HepG2 (cell line): ENCODE measurements around the gene ATP6V0E2. TPM values are rescaled to one million over a fixed set of nuclear protein-coding genes. Genes with fewer than 3 reads are reported as not detected.

Experiments used
- ATAC-seq: fragments of 200-7000 bp; cut with Tn5 transposase; 3 replicates; pipeline ENCODE4 v1.9.1; 2020; ENCODE audit warnings: mild to moderate bottlenecking, moderate library complexity
- BruUV-seq: library from RNA; stranded (reverse); fragments of 400-500 nt; replicated peaks from 2 replicates; lab custom pipeline; 2021; lab: Mats Ljungman, UMichigan
- CTCF ChIA-PET: fragments of 300-600 bp; formaldehyde crosslinking; extraction: SDS; loops from one replicate; lab custom pipeline; 2021; ENCODE audit warnings: low total read pairs, inconsistent platforms, low intra/inter-chr PET ratio; lab: Yijun Ruan, JAX
- POLR2A ChIA-PET: fragments of 350-600 bp; sonication (Branson Sonifier 250); formaldehyde crosslinking; loops from one replicate; lab custom pipeline; 2020; ENCODE audit warnings: antibody characterized with exemption, inconsistent platforms; lab: Yijun Ruan, JAX
- DNase-seq: peaks from one replicate; pipeline ENCODE4 v3.0.0-alpha.2; 2015; ENCODE audit warnings: low spot score
- FAIRE-seq: peaks from 3 replicates; lab custom pipeline; 2011; peaks lifted over from hg19 to GRCh38; lab: Jason Lieb, UNC
- H2AFZ ChIP-seq: one replicate; pipeline ENCODE4 v1.6.1; 2011; ENCODE audit warnings: low read length, inconsistent platforms
- H3K27ac ChIP-seq: fragments of 300-600 bp; 3 replicates; pipeline ENCODE4 v1.8.0; 2011; ENCODE audit warnings: mixed run types, mild to moderate bottlenecking, mixed read lengths, low read length, inconsistent platforms; ENCODE audit not compliant: insufficient read depth; ENCODE audit errors: extremely low read length
- H3K27me3 ChIP-seq, 2 experiments: fragments of 200-600 bp in 1 of 2; 2 replicates in 1 of 2; 3 replicates in 1 of 2; pipeline versions ENCODE4 v1.6.0 to v1.8.0; 2011; ENCODE audit warnings: low read length in 2 of 2, mild to moderate bottlenecking in 2 of 2, moderate library complexity in 2 of 2, inconsistent platforms in 1 of 2; ENCODE audit not compliant: insufficient read depth in 2 of 2, control insufficient read depth in 1 of 2
- H3K36me3 ChIP-seq, 2 experiments: fragments of 200-600 bp in 1 of 2; replicated peaks in 1 of 2; 2 replicates in 1 of 2; 3 replicates in 1 of 2; pipeline versions ENCODE4 v1.5.1 to v1.8.0; 2011; ENCODE audit warnings: low read length in 2 of 2, inconsistent platforms in 1 of 2; ENCODE audit not compliant: insufficient read depth in 2 of 2, control insufficient read depth in 1 of 2
- H3K4me1 ChIP-seq: 2 replicates; pipeline ENCODE4 v1.5.1; 2012; ENCODE audit warnings: low read length, inconsistent platforms; ENCODE audit not compliant: insufficient read depth
- H3K4me2 ChIP-seq: 2 replicates; pipeline ENCODE4 v1.6.0; 2011; ENCODE audit warnings: low read depth, low read length, inconsistent platforms
- H3K4me3 ChIP-seq, 3 experiments: fragments of 200-600 bp in 1 of 3; sonication (generic), shearing (Covaris generic) in 1 of 3; replicated peaks in 1 of 3; 2 replicates each; pipeline ENCODE4 v1.5.1; 2011 to 2016; ENCODE audit warnings: low read length in 3 of 3, inconsistent platforms in 2 of 3, low read depth in 2 of 3, mild to moderate bottlenecking in 2 of 3, control low read depth in 1 of 3, mixed read lengths in 1 of 3; ENCODE audit not compliant: insufficient read depth in 1 of 3
- H3K79me2 ChIP-seq: one replicate; pipeline ENCODE4 v1.6.1; 2011; ENCODE audit warnings: low read length, inconsistent platforms; ENCODE audit not compliant: insufficient read depth
- H3K9ac ChIP-seq: 2 replicates; pipeline ENCODE4 v1.6.0; 2011; ENCODE audit warnings: mild to moderate bottlenecking, low read depth, low read length, inconsistent platforms; ENCODE audit not compliant: insufficient read depth
- H3K9me3 ChIP-seq: 2 replicates; pipeline ENCODE4 v1.5.1; 2012; ENCODE audit warnings: mild to moderate bottlenecking, low read length
- H4K20me1 ChIP-seq: 2 replicates; pipeline ENCODE4 v1.6.0; 2011; ENCODE audit warnings: inconsistent platforms, mild to moderate bottlenecking, low read length, moderate library complexity; ENCODE audit not compliant: insufficient read depth
- FOSL2 ChIP-seq: sonication (generic); formaldehyde crosslinking; IDR thresholded peaks from 2 replicates; pipeline ENCODE4 v1.4.0; 2020; ENCODE audit warnings: missing genetic modification reagents
- FOXP1 ChIP-seq, 2 experiments: fragments of 450-650 bp in 1 of 2; IDR thresholded peaks; 2 replicates each; pipeline ENCODE4 v1.6.1; 2017 to 2018; ENCODE audit warnings: antibody characterized with exemption in 1 of 2
- HMG20B ChIP-seq: conservative IDR thresholded peaks from 2 replicates; pipeline ENCODE4 v1.6.1; 2016; ENCODE audit warnings: missing genetic modification reagents, missing compliant biosample characterization
- NAIF1 ChIP-seq: sonication (generic); formaldehyde crosslinking; IDR thresholded peaks from 2 replicates; pipeline ENCODE4 v1.5.0; 2020; ENCODE audit warnings: mild to moderate bottlenecking, missing genetic modification reagents, borderline replicate concordance
- PRDM4 ChIP-seq: sonication (generic); formaldehyde crosslinking; IDR thresholded peaks from 2 replicates; pipeline ENCODE4 v1.9.0; 2021; ENCODE audit warnings: missing genetic modification reagents, borderline replicate concordance
- RAD51 ChIP-seq: fragments of 450-650 bp; IDR thresholded peaks from 2 replicates; pipeline ENCODE4 v1.6.1; 2016; ENCODE audit warnings: borderline replicate concordance
- RXRB ChIP-seq: IDR thresholded peaks from 2 replicates; pipeline ENCODE4 v1.6.1; 2016; ENCODE audit warnings: borderline replicate concordance, missing genetic modification reagents, missing compliant biosample characterization
- SRY ChIP-seq: sonication (generic); formaldehyde crosslinking; IDR thresholded peaks from 2 replicates; pipeline ENCODE4 v1.8.0; 2022; ENCODE audit warnings: mild to moderate bottlenecking, missing genetic modification reagents
- SYNCRIP ChIP-seq: fragments of 200-400 bp; formaldehyde crosslinking; IDR thresholded peaks from 2 replicates; pipeline ENCODE4 v1.6.1; 2018; ENCODE audit warnings: mild to moderate bottlenecking, low read depth, low read length; ENCODE audit not compliant: insufficient read depth
- ZNF280B ChIP-seq: sonication (generic); formaldehyde crosslinking; IDR thresholded peaks from 2 replicates; pipeline ENCODE4 v1.5.0; 2020; ENCODE audit warnings: missing genetic modification reagents, mild to moderate bottlenecking, borderline replicate concordance
- ZNF740 ChIP-seq: sonication (generic); formaldehyde crosslinking; IDR thresholded peaks from 2 replicates; pipeline ENCODE4 v1.4.0; 2020; ENCODE audit warnings: missing genetic modification reagents
- WGBS: methylation state at CpG from one replicate; pipeline ENCODE4 v1.1.6; 2017; ENCODE audit warnings: low lambda C conversion rate; 5-methylcytosine and 5-hydroxymethylcytosine counted together
- in situ Hi-C: cut with HindIII; loops from 2 replicates; pipeline ENCODE4 v1.10.0; 2017; ENCODE audit warnings: low pct_unique_long_range_greater_than_20kb; ENCODE audit not compliant: extremely low pct_ligation_motif_present
- intact Hi-C: fragments of 100-400 bp; cut with micrococcal nuclease; formaldehyde crosslinking; loops from one replicate; pipeline ENCODE4 v1.10.0; 2022; ENCODE audit not compliant: unreplicated experiment
- polyA plus RNA-seq, 8 experiments: library from polyadenylated mRNA; depleted of rRNA in 3 of 8; stranded (reverse) in 7 of 8; unstranded in 1 of 8; fragments of >200 nt; fragmentation: Illumina TruSeq in 4 of 8; extraction: Trizol in 4 of 8; gene quantifications; 2 replicates each; pipeline versions ENCODE4 v1.2.1 to v1.2.3, GENCODE V29; 2011 to 2016; ENCODE audit warnings: low read depth in 4 of 8, missing spikeins in 1 of 8, mixed read lengths in 1 of 8; ENCODE audit not compliant: insufficient read depth in 1 of 8
- total RNA-seq, 5 experiments: library from RNA; depleted of rRNA; stranded (reverse); fragments of >200 nt; fragmentation: Illumina TruSeq; extraction: Trizol; gene quantifications; 2 replicates each; pipeline ENCODE4 v1.2.3, GENCODE V29; 2016; ENCODE audit warnings: low read depth in 1 of 5
- TF ChIP-seq, protein P1 (sequence below): IDR thresholded peaks from 2 replicates; pipeline ENCODE4 v1.6.1; 2016; ENCODE audit warnings: low read depth, borderline replicate concordance

ATP6V0E2 gene
- total and polyA plus RNA-seq, 2 of the 13 experiments (the other 11 are each of a cell fraction or from before 2014, with no cell fraction given): 36.8 to 203 TPM

DNA sequence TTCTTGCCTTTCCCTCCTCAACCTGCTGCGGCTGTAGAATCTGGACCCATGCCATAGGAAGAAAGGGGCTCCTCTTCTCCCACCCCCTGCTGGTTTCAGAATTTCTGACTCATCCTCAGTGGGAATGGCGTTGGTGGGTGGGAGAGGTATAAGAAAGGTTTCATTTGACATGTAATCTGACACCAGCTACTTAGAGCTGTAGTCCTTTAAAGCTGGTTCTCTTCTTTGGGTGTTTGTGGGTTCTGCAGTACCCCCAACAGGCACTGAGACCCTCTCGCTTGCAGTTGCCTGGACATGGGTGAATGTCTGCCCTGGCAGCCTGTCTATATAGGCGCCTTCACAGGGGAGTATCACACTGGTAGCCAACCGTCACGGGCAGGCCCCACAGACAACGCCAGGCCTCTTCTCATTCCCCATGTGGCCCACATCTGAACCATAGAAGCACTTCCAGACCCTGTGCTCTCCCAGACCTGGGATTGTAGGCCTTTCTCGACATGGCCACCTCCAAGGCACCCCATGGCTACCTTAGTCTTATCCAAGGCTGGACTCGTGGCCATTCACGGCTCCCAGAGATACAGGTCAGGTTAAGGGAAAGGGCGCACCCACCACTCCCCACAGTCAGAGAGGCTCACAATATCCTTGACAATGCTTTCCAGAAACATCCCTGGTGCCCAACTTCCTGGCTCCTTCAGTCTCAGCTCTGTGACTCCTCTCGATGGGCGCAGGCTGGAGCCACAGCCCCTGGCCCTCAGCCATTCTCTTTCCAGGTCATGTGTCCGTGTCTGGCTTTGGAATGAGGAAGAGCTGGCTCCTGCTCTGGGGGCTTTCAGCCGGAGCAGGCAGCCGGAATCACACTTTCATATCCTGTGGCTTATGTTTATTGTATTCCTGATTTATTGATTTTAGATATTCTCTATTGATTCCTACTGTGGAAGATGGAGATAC, 18.1 kb upstream of the ATP6V0E2 start:
- Histone ChIP-seq H4K20me1 (no peaks in the 10 kb centered on the region), H3K9ac (no peak overlapping the region), H2AFZ (no peak overlapping the region), H3K27me3 (peaks cover 0 to 16% of the 10 kb centered on the region in 2 experiments; a peak in 2 of 5 replicates), H3K79me2 (no peaks in the 10 kb centered on the region), H3K27ac (no peak overlapping the region), H3K4me1 (peaks cover 16% of the 10 kb centered on the region), H3K4me3 (no peak overlapping the region), H3K9me3 (no peaks in the 10 kb centered on the region), H3K36me3 (no peaks in the 10 kb centered on the region), H3K4me2 (no peak overlapping the region)
- intact Hi-C loops (no loop called here), in situ Hi-C loops (loop anchor here (25.0 kb wide), 1 partner anchor 182 kb away; no protein-coding TSS in a partner anchor)
- no TSS peak for BruUV-seq
- no peak; the same call in none of the 3 replicates for ATAC-seq
- whole genome bisulfite sequencing: 59% methylated on average over 13 of the region's 16 CpGs
- no peak for FAIRE-seq
- ChIA-PET POLR2A (no interaction called here), CTCF (no interaction called here)
- TF ChIP-seq, protein P1, sequence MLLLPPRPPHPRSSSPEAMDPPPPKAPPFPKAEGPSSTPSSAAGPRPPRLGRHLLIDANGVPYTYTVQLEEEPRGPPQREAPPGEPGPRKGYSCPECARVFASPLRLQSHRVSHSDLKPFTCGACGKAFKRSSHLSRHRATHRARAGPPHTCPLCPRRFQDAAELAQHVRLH (CRISPR knock-in tag): no peak
- TF ChIP-seq FOSL2: peak; percentile 28; the same call in 1 of the 2 replicates
- TF ChIP-seq FOXP1 (IDR thresholded peaks at IDR 0.05): no peak
- no peak for TF ChIP-seq FOXP1 (CRISPR knock-in tag; IDR thresholded peaks at IDR 0.05)
- peak; percentile 30 for DNase-seq

DNA sequence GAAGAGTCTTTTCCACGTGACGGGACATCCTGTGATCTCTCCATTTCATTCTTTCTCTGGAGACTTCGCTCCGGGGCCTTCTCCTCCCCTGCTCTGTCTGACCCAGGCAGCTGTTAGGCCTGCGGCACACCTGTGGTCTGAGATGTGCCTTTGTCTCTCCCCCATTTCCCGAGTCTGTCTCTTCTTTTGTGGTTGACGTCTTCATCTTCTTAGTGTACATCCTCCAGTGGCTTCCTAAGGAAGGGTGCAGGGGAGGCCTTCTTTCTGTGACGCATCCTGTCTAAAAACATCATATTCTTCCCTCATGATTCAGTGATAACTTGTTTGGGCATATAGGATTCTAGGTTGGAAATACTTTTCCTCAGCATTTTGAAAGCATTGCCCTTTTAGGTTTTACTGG, 17.2 kb upstream of the ATP6V0E2 start:
- H2AFZ ChIP-seq: no peak overlapping the region
- in situ Hi-C loops: loop anchor here (25.0 kb wide), 1 partner anchor 181 kb away; no protein-coding TSS in a partner anchor
- POLR2A ChIA-PET: no interaction called here
- no peak for TF ChIP-seq HMG20B (CRISPR knock-in tag)
- no peak for TF ChIP-seq SRY (CRISPR knock-in tag)
- no peak for TF ChIP-seq RAD51
- TF ChIP-seq ZNF740: no peak
- no peak for TF ChIP-seq RXRB (CRISPR knock-in tag)
- TF ChIP-seq ZNF280B (CRISPR knock-in tag): no peak
- no peak for TF ChIP-seq SYNCRIP
- TF ChIP-seq PRDM4 (CRISPR knock-in tag): no peak
- no peak for TF ChIP-seq NAIF1 (CRISPR knock-in tag)

More for the DNA sequence above, 17.2 kb upstream of the ATP6V0E2 start:
- H3K27ac ChIP-seq: no peak overlapping the region
- H3K4me3 ChIP-seq: no peak overlapping the region
- H3K9ac ChIP-seq: no peak overlapping the region
- H3K27me3 ChIP-seq: peaks cover 0 to 9% of the 10 kb centered on the region in 2 experiments; a peak in 2 of 5 replicates
- intact Hi-C loops: no loop called here
- no peaks in the 10 kb centered on the region for H3K9me3 ChIP-seq
- no peak for ATAC-seq
- H3K36me3 ChIP-seq: no peaks in the 10 kb centered on the region
- no peak overlapping the region for H3K4me2 ChIP-seq
- CTCF ChIA-PET: no interaction called here
- H3K4me1 ChIP-seq: peaks cover 16% of the 10 kb centered on the region
- FAIRE-seq: no peak
- no peak for DNase-seq
- no peaks in the 10 kb centered on the region for H4K20me1 ChIP-seq
- no peaks in the 10 kb centered on the region for H3K79me2 ChIP-seq
- WGBS: 60% methylated on average over 8 of the region's 8 CpGs
- no TSS peak for BruUV-seq
